Transverse colon (tissue), 4 donors: ENCODE results near the gene SF3A2. TPM values are rescaled to one million over a fixed set of nuclear protein-coding genes. Genes with fewer than 3 reads are reported as not detected.

Experiments
- DNase-seq: peaks from one replicate; pipeline ENCODE4 v3.0.0-alpha.2; 2019
- H3K27ac ChIP-seq, 4 donors: fragments of 200-600 bp; sonication (generic); 2 replicates each; pipeline ENCODE4 v1.5.1; 2016 to 2018; ENCODE audit warnings: inconsistent platforms in 4 of 4
- H3K27me3 ChIP-seq: fragments of 200-600 bp; sonication (generic); 2 replicates; pipeline ENCODE4 v1.5.1; 2017; ENCODE audit warnings: inconsistent platforms
- H3K36me3 ChIP-seq, 4 donors: fragments of 200-600 bp; sonication (generic); 2 replicates each; pipeline ENCODE4 v1.5.1; 2017 to 2019; ENCODE audit warnings: inconsistent platforms in 4 of 4
- H3K4me1 ChIP-seq, 4 donors: fragments of 200-600 bp; sonication (generic); 2 replicates each; pipeline ENCODE4 v1.5.1; 2017 to 2020; ENCODE audit warnings: inconsistent platforms in 4 of 4
- H3K4me3 ChIP-seq, 4 donors: fragments of 200-600 bp; sonication (generic); 1 replicate in 1 of 4; 2 replicates in 3 of 4; pipeline versions ENCODE4 v1.5.1 to v1.6.1; 2017 to 2019; ENCODE audit warnings: inconsistent platforms in 4 of 4
- H3K9me3 ChIP-seq, 2 donors: fragments of 200-600 bp; sonication (generic); 2 replicates each; pipeline ENCODE4 v1.5.1; 2017 to 2019; ENCODE audit warnings: inconsistent platforms in 2 of 2
- EP300 ChIP-seq: sonication (generic); formaldehyde crosslinking; IDR thresholded peaks from one replicate; pipeline ENCODE4 v1.6.1; 2017; ENCODE audit warnings: antibody characterized with exemption, low read depth
- POLR2A ChIP-seq: fragments of 450-650 bp; IDR thresholded peaks from one replicate; pipeline ENCODE4 v1.6.1; 2016; ENCODE audit warnings: antibody characterized with exemption, mild to moderate bottlenecking, moderate library complexity
- POLR2AphosphoS5 ChIP-seq, 3 donors: sonication (generic); formaldehyde crosslinking; IDR thresholded peaks; one replicate each; pipeline ENCODE4 v1.6.1; 2016; ENCODE audit warnings: antibody characterized with exemption in 3 of 3
- WGBS, 2 donors: methylation state at CpG; one replicate each; pipeline ENCODE4 v1.1.5; 2018; ENCODE audit warnings: low coverage in 1 of 2; 5-methylcytosine and 5-hydroxymethylcytosine counted together
- in situ Hi-C, 4 donors: fragments of 200-750 bp; cut with MboI; loops; one replicate each; pipeline versions ENCODE4 v1.15.0 to v1.15.1; 2017; ENCODE audit warnings: low sequenced_read_pairs in 3 of 4, low pct_ligation_motif_present in 1 of 4, low pct_unique_long_range_greater_than_20kb in 1 of 4
- intact Hi-C: fragments of 100-400 bp; cut with DNase I; formaldehyde crosslinking; loops from one replicate; pipeline ENCODE4 v1.15.1; 2023; ENCODE audit warnings: low total_unique reads
- total RNA-seq, 4 donors: library from RNA; depleted of rRNA; stranded (reverse); fragments of >200 nt; gene quantifications; one replicate each; pipeline ENCODE4 v1.1.0, GENCODE V29; 2016
- TF ChIP-seq, protein P1 (sequence below), 5 experiments: fragments of 200-600 bp in 3 of 5; fragments of 450-650 bp in 2 of 5; sonication (generic) in 3 of 5; IDR thresholded peaks; 1 replicate in 2 of 5; 2 replicates in 3 of 5; pipeline ENCODE4 v1.5.1; 2016 to 2017; ENCODE audit warnings: antibody characterized with exemption in 5 of 5, inconsistent platforms in 3 of 5, mild to moderate bottlenecking in 2 of 5, moderate library complexity in 1 of 5

SF3A2 gene
- total RNA-seq, 4 donors from 2014 or later = 35.8 to 54.6 (median 41.6) TPM

DNA sequence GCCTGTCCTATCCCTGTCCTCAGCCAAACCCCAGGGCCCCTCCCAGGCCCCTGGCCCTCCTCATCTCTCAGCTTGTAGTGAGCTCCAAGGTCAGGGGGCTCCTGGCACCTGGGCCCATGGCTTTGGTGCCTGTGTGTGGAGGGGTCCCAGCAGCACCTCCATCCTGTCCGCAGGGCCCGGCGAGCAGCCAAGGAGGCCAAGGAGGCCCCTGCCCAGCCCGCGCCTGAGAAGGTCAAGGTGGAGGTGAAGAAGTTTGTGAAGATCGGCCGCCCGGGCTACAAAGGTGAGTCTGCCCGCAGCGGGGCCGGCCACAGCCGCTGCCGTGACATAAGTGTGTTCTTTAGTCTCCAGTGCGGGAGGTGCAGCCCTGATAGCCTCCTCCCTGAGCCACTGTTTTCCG is 8.6 kb downstream of the SF3A2 start:
- Histone ChIP-seq H3K27me3 (peaks cover 13% of the 10 kb centered on the region), H3K36me3 (peaks cover 0 to 51% (median 26%) of the 10 kb centered on the region in 4 donors), H3K4me3 (no peak overlapping the region), H3K27ac (no peak overlapping the region), H3K4me1 (peaks cover 20 to 37% (median 36%) of the 10 kb centered on the region in 4 donors), H3K9me3 (no peaks in the 10 kb centered on the region)
- TF ChIP-seq POLR2A = no peak
- TF ChIP-seq, protein P1, sequence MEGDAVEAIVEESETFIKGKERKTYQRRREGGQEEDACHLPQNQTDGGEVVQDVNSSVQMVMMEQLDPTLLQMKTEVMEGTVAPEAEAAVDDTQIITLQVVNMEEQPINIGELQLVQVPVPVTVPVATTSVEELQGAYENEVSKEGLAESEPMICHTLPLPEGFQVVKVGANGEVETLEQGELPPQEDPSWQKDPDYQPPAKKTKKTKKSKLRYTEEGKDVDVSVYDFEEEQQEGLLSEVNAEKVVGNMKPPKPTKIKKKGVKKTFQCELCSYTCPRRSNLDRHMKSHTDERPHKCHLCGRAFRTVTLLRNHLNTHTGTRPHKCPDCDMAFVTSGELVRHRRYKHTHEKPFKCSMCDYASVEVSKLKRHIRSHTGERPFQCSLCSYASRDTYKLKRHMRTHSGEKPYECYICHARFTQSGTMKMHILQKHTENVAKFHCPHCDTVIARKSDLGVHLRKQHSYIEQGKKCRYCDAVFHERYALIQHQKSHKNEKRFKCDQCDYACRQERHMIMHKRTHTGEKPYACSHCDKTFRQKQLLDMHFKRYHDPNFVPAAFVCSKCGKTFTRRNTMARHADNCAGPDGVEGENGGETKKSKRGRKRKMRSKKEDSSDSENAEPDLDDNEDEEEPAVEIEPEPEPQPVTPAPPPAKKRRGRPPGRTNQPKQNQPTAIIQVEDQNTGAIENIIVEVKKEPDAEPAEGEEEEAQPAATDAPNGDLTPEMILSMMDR (IDR thresholded peaks at IDR 0.05) = no peak
- TF ChIP-seq POLR2AphosphoS5 (IDR thresholded peaks at IDR 0.05) = no peak
- no peak for TF ChIP-seq EP300
- DNase-seq = no peak
- 97% methylated on average over 14 of the region's 15 CpGs; no CpG with 5 or more reads in 1 of the 2 donors for WGBS, 2 donors
- intact Hi-C loops (no loop called here), in situ Hi-C loops (no loop called here)

DNA sequence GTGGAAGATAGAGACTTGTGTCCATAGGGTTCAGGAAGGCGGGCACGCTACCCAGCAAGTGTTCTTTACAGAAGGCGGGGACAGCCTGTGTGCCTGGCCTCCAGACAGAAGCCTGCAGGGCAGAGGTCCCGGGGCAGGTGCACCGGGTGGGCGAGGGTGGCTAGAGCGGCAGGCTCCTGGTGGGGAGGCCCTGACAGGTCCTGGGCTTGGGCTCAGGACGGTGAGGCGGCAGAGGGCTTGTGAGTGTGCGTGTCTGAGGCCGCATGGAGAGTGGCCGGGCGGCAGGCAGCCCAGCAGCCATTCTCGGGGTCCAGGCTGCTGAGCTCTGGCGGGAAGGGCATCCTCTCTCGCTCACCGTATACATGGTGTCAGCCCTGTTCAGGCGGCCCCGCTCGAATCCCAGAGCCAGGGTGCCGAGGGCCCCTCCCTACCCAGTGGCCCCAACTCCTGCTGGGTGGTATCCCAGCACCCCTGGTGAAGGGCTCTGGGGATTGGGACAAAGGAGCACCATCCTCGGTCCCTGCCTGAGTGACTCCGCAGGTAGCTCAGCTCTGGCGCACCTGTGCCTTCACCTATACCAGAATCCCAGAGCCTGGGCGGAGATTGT is 9.5 kb downstream of the SF3A2 start:
- H3K4me1 ChIP-seq = peaks cover 12 to 37% (median 36%) of the 10 kb centered on the region in 4 donors
- peaks cover 0 to 51% (median 26%) of the 10 kb centered on the region in 4 donors for H3K36me3 ChIP-seq

DNA sequence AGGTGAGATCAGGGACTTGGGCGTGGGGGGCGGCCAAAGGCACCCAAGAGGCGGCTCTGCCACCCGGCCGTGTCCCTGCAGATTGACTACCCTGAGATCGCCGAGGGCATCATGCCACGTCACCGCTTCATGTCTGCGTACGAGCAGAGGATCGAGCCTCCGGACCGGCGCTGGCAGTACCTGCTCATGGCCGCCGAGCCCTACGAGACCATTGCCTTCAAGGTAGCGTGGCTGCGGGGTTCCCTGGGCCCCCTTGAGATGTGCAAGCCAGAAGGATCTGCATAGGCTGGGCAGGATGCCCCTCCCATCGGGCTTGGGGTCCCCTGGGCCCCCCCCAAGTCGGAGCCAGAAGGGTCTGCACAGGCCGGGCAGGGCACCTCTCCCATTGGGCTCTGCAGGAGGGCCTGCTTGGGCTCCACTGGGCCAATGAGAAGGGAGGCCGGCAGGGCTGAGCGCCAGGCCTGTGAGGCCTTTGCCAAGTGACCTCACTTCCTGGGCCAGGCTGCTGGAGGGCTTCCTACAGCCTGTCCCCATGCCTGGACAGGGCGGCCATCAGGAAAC is 10.3 kb downstream of the SF3A2 start:
- Histone ChIP-seq H3K36me3 (peaks cover 0 to 51% (median 26%) of the 10 kb centered on the region in 4 donors), H3K27ac (no peak overlapping the region), H3K4me3 (no peak overlapping the region), H3K9me3 (no peaks in the 10 kb centered on the region), H3K4me1 (peaks cover 5 to 36% (median 35%) of the 10 kb centered on the region in 4 donors), H3K27me3 (peaks cover 29% of the 10 kb centered on the region)
- intact Hi-C loops = no loop called here
- TF ChIP-seq, protein P1 (IDR thresholded peaks at IDR 0.05) = no peak
- TF ChIP-seq POLR2A (no peak), POLR2AphosphoS5 (IDR thresholded peaks at IDR 0.05) (no peak)
- DNase-seq = no peak
- 86% methylated on average over 26 of the region's 26 CpGs; no CpG with 5 or more reads in 1 of the 2 donors for WGBS, 2 donors
- in situ Hi-C loops = no loop called here

More for the DNA sequence above, 9.5 kb downstream of the SF3A2 start:
- WGBS, 2 donors = 92 to 100% methylated on average over 4 to 25 of the region's 25 CpGs
- no peak overlapping the region for H3K4me3 ChIP-seq
- peaks cover 22% of the 10 kb centered on the region for H3K27me3 ChIP-seq
- TF ChIP-seq, protein P1 (IDR thresholded peaks at IDR 0.05) = no peak
- TF ChIP-seq EP300 = no peak
- TF ChIP-seq POLR2AphosphoS5 (IDR thresholded peaks at IDR 0.05) = no peak
- no peak for TF ChIP-seq POLR2A
- no peak overlapping the region for H3K27ac ChIP-seq
- intact Hi-C loops (no loop called here), in situ Hi-C loops (no loop called here)
- no peak for DNase-seq
- H3K9me3 ChIP-seq = no peaks in the 10 kb centered on the region

DNA sequence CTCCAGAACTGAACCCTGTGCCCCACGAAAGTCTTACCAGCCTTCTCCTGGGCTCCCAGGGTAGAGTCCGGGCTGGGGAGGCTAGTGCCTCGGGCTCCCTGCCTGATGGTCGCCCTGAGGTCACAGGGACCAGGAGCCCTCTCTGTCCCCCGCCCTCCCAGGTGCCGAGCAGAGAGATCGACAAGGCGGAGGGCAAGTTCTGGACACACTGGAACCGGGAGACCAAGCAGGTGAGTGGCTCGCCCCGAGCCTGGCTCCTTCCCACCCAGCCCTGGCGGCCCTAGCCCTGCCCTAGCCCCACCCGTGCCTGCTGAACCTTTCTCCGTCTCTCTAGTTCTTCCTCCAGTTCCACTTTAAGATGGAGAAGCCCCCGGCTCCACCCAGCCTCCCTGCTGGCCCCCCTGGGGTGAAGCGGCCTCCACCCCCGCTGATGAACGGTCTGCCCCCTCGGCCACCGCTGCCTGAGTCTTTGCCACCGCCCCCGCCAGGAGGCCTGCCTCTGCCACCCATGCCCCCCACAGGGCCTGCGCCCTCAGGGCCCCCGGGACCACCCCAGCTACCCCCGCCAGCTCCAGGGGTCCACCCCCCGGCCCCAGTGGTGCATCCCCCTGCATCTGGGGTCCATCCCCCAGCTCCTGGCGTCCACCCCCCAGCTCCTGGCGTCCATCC is 10.9 kb downstream of the SF3A2 start:
- Histone ChIP-seq H3K27me3 (peaks cover 36% of the 10 kb centered on the region), H3K4me3 (no peak overlapping the region), H3K9me3 (no peaks in the 10 kb centered on the region), H3K4me1 (peaks cover 2 to 36% (median 35%) of the 10 kb centered on the region in 4 donors), H3K27ac (no peak overlapping the region), H3K36me3 (peaks cover 0 to 51% (median 26%) of the 10 kb centered on the region in 4 donors)
- WGBS, 2 donors = 86% methylated on average over 22 of the region's 28 CpGs; no CpG with 5 or more reads in 1 of the 2 donors
- intact Hi-C loops (no loop called here), in situ Hi-C loops (no loop called here)
- TF ChIP-seq POLR2AphosphoS5 (IDR thresholded peaks at IDR 0.05) = no peak
- no peak for TF ChIP-seq EP300
- TF ChIP-seq POLR2A = no peak
- TF ChIP-seq, protein P1 (IDR thresholded peaks at IDR 0.05) = no peak
- no peak for DNase-seq
